Stimulated activated CD8-positive, alpha-beta memory T cell treated with anti-CD3 and anti-CD28 coated beads, Interleukin-12 subunit alpha, Interleukin-12 subunit beta, amount 100 ng/mL, for 24 hours (primary cell): Measurements from ENCODE around the gene KTN1.

ENCODE experiments used
- DNase-seq: peaks from one replicate; pipeline ENCODE4 v3.0.0-alpha.2; 2020; ENCODE audit errors: extremely low read depth

KTN1 gene

DNA sequence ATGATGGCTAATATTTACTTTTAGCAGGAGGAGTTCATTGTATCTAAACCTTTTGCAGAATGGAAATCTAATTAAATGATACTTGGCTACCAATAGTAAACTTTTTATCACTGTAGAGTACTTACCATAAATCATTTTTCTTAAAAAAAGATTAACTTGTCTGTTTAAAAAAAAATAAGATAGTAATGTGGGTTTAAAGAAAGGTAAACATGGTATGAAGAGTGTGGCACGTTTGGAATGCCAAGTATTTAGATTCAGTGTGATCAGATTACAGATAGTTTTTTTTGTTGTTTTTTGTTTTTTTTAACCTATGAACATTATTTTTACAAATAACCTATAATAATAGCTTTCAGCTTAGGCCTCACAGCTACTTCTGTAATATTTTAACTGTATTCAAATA is 25.8 kb downstream of the KTN1 start:
- DNase-seq, result no peak

DNA sequence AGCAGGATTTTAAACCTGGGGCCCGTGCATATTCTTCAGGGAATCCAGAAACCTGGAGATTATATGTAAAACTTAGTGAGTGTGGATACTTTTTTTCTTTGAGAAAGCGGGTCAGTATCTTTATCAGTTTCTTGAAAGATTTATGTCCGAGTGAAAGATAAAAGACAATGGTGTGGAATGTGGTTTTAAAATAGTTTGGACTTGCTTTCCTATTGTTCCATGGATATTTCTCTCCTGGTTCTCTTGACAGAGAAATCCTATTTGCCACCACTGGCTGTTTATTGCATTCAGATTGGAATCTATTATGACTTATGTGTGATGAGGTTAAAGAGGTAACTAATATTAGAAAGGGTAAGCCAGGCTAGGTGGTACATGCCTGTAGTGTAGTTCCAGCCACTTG is 27.4 kb downstream of the KTN1 start:
- no peak for DNase-seq

DNA sequence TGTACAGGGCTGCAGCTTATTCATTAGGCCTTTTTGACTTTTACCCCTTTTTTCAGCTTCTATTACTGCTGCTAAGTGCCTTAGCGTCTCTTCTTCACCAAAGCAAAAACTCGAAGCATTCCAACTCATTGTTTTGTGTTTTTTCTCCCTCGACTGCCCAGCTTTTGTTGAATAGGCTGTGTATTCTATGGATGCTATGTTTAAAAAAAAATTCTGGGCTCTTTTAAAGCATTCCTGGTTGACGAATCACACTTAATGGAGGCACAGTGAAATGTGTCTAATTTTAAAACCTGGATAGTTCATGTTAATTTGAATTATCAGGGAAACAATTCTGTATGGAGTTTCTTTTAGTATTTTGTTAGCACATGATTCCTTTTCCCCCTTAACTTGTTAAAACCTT is 29.7 kb downstream of the KTN1 start:
- no peak for DNase-seq

DNA sequence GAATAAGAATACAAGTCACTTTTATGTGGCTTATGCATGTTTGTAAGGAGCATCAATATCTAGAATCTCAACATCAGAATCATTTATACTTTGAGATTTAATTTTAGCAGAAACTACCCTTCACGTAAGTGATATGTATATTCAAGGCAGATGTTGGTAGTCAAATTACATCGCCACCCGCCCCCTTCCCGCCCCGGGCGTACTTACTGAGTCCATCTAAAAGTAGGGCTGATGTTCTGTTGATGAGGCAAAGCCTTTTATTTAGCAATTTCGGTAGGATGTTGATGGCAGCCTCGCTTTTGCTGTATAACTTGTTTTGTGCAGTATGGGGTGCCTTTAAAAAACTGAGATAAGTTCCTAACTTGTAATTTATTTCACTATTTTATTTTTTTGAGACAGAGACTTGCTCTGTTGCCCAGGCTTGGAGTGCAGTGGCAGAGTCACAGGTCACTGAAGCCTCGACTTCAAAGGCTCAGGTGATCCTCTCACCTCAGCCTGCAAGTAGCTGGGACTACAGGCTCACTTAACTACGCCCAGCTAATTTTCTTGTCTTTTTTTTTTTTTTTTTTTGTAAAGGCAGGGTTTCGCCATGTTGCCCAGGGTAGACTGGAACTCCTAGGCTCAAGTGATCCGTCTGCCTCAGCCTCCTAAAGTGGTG is 30.8 kb downstream of the KTN1 start:
- no peak for DNase-seq

DNA sequence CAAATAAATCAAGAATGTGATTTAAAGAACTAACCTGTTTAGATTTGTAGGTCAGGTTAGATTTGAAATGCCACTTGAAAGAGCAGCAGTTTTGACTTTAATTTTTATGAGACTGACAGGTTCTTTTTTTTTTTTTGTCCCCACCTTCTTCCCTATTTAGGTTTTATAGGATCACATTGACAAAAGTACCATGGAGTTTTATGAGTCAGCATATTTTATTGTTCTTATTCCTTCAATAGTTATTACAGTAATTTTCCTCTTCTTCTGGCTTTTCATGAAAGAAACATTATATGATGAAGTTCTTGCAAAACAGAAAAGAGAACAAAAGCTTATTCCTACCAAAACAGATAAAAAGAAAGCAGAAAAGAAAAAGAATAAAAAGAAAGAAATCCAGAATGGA is 31.9 kb downstream of the KTN1 start:
- no peak for DNase-seq

DNA sequence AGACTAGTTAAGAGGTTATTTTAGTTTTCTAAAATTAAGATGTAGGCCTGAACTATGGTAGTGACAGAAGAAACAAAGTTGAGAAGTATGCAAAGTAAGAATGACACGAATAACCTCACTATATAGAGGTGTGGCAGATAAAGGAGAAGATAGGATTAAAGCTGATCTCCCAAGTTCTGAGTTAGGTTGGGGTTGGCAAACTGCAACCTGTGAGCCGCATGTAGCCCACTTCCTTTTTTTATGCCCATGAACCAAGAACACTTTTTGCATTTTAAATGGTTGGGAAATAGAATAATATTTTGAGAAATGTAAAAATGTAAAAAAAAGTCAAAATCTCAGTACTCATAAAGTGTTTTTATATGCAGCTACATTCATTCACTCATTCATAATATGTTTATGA is 34.3 kb downstream of the KTN1 start:
- DNase-seq, result no peak

DNA sequence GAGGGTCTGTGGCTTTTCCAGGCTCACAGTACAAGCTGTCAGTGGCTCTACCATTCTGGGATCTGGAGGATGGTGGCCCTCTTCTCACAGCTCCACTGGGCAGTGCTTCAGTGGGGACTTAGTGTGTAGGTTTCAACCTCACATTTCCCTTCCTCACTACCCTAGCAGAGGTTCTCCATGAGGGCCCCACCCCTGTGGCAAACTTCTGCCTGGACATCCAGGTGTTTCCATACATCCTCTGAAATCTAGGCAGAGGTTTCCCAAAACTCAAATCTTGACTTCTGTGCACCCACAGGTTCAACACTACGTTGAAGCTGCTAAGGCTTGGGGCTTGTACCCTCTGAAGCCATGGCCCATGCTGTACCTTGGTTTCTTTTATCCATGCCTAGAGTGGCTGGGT is 40.3 kb downstream of the KTN1 start:
- DNase-seq, result no peak

DNA sequence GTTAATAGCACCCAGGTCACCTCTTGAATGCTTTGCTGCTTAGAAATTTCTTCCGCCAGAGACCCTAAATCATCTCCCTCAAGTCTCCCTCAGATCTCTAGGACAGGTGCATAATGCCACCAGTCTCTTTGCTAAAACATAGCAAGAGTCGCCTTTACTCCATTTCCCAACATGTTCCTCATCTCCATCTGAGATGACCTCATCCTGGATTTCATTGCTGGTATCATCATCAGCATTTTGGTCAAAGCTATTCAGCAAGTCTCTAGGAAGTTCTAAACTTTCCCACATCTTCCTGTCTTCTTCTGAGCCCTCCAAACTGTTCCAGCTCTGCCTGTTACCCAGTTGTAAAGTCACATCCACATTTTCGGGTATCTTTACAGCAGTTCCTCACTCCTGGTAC is 41.0 kb downstream of the KTN1 start:
- DNase-seq, result no peak

DNA sequence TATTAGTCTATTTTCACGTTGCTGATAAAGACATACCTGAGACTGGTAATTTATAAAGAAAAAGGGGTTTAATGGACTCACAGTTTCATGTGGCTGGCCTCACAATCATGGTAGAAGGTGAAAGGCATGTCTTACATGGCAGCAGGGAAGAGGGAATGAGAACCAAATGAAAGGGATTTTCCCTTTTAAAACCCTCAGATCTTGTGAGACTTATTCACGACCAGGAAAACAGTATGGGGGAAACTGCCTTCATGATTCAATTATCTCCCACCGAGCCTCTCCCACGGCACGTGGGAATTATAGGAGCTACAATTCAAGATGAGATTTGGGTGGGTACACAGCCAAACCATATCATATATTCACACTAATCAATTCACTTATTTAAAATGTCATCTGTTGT is 41.4 kb downstream of the KTN1 start:
- DNase-seq, result no peak

DNA sequence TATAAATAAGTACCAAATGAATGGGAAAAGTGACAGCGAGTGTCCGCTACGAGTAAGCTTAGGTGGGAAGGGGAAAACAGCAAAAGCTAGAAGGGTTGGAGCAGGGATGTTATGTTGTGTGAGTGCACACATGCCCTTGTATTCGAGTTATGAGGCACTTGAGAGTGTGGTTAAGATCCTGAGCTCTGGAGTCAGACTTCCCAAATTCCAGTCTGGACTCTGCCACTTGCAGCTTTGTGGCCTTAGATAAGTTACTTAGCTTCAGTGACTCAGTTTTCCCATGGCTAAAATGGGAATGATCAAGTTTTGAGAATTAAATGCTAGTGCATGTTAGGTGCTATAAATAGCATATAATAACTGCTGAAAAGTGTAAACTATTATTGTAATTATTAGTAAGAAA is 44.9 kb downstream of the KTN1 start:
- DNase-seq, result no peak

DNA sequence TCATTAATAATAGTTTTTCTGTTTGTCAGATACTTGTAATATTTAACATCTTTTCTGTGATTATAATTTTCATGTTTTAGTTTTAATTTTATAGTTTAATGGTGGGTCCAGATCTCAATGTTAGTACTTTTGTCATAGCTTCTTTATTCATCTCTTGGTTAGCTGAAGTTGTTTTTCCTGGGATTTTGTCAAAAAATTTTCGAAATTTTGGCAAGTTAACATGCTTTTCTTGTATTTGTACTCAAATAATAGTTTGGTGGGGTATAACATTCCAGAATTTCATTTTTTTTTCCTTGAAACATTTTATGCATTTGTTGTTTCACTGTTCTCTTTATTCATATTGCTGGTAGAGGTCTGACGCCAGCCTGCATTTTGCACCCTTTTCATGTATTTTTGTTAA is 45.5 kb downstream of the KTN1 start:
- DNase-seq, result no peak

DNA sequence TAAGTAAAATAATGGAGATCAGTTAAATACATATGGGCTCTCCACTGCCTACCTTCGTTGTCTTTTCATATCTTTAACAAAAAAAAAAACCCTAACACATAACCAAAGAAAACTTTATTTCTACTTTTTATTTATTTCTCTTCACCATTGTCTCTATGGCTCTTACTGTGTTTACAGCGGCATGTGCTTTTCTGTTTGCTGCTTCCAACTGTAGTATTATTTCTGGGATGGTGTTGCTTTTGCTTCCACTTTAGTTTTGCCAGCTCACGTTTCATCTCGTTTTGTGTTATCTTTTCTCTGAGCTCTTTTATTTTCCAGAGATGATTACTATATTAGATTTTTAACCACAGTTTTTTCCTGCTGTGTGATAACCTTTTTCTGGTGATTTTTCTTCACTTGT is 46.1 kb downstream of the KTN1 start:
- DNase-seq, result no peak

DNA sequence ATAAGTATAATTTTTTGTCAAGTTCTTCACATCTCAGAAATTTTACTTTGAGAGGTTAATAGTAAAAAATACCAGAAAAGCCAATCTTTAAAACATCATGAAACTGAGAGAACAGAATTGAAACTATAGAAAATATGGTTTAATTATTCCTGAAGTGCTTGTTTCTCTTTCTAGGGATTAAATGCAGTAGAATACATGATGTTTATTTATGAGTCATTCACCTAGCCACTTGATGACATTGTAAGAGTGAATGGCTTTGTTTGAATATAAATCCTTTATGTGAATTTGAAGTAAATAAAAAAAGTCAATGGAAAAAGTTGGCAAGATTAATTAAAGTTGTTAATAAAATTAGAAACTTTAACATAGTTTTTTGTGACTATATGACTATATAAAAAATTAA is 48.4 kb downstream of the KTN1 start:
- DNase-seq, result no peak

DNA sequence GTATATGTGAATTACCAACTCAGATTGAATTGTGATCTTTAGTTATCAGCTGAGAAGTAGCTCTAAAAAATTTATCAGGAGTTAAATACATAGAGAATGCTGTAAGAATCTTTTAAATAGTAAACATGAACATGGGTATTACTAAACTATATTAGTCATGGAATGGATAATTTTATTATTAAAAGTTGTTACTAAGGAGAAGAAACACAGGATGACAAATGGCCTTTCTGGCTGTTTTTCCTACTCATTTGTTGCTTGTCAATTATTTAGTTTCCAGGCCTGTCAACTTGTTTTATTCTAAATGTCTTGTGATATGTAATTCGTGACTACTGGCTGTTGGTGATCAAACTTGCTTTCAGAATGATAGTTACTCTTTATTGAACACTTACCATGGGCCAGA is 58.7 kb downstream of the KTN1 start:
- no peak for DNase-seq

DNA sequence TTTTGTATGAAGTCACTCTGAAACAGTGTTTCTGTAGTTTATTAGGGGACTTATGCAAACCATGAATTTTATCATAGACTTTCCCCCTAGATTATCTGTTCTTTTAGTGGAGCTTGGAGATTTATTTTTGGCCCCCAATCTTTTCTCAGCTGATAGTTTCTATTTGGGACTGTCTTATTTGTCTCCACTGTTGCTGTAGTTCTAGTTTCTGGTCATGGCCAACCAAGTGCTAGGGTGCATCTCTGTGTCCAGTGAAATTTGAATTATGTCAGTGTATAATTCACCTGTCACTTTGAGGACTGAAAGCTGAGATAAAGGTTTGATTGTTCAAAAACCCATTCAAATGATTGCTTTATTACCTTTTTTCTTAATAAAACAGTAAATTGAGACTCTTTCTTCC is 61.3 kb downstream of the KTN1 start:
- DNase-seq, result no peak

DNA sequence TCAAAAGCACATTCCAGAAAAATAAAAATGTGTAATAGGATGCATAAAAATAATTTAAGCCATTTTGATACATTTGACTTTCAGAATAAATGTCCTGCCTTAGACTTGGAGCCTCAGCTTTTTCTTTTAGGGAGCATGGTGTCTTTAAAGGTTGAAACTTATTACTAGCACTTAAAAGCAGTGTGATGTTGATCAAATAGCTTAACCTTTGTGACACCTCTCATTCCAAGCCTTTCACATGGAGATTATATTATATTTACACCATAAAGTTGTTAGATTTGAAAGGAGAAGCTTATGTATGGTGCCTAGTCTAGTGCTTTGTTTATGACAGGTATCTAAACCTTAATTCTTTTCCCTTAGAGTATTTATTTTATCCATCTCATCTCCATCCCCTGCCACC is 61.9 kb downstream of the KTN1 start:
- no peak for DNase-seq

DNA sequence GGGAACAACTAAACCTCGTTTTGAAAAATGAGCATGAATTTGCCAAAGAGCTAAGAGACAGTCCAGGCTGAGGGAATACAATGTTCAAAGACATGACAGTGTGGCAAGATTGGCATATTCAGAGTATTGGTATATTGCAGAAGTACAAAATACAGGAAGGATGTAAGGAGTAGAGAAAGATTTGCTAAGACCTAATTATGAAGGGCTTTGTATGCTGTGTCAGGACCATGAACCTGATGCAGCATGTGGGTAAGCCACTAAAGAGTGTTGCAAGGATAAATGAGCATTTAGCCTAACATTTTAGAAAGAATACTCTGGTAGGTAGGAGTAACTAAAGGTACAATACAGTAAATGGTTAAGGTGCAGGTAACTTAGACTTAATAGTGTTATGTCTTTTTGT is 65.1 kb downstream of the KTN1 start:
- no peak for DNase-seq

DNA sequence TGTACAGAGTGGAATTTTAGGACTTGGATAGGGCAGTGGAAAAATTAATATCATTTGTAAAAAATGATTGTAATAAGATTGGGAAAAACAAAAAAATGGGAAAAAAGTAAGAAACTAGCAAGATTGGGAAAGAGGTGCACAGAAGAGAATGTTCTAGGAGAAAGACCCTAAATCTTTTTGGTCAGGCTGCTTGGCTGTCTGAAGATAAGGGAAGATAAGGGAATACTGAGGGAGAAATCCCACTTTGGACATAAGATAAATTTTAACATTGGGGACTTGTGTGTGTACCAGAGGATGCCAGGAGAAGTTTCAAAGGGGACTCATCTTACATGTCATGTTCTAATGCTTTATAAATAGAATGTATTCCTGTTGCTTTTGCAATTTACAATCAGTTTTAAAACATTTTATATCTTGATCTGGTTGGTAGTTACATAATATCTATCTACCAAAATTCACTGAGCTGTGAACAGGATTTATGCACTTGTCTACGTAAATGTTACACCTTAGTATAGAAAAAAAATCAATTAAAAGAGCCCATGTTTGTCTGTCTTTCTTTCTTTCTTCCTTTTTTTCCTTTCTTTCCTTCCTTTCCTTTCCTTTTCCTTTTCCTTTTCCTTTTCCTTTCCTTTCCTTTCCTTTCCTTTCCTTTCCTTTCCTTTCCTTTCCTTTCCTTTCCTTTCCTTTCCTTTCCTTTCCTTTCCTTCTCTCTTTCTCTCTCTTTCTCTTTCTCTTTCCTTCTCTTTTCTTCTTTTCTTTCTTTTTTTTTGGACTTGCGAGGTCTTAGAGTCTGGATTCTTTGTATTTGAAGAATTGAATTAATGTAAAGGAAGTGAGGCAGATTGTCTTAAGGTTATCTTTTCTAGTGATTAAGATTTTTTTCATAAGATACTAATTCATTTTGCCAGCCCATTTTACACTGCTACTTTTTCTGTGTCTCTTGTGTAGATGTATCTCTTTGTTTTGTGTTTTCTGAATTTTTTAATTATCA is 66.1 kb downstream of the KTN1 start:
- DNase-seq, result no peak

DNA sequence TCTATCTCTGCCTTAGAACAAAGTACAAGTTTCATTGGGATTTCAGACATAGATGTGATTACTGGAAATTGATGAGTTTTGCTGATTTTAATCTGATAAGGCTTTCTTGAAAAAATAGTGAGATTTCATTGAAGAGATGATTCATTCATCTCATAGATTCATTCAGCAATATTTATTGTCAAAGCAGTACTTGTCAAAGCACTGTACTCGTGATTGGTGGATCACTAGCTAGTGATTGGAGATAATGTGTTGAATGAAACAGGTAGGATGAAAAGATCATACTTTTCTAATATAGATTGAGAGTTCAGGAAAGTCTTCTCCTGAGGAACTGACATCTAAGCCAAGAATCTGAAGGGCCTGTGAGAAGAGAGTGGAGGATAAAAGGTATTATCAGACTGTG is 71.0 kb downstream of the KTN1 start:
- DNase-seq, result no peak

DNA sequence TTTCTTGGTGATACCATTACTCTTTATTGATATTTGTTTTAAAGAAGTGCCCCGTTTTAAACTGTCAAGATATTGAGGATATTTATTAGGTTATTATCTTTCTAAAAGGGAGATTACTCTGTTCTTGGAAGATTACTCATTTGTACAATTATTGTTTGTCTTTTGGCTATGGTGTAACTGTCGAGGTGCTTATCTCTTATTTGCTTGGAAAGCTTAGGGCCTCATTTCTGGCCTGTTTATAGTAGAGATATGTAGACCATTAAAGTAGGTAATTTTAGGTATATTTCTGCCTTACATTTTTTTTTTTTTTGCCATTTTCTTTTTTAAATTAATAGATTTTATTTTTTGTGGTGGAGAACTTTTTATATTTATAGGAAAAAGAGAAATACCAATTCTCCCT is 74.2 kb downstream of the KTN1 start:
- no peak for DNase-seq

DNA sequence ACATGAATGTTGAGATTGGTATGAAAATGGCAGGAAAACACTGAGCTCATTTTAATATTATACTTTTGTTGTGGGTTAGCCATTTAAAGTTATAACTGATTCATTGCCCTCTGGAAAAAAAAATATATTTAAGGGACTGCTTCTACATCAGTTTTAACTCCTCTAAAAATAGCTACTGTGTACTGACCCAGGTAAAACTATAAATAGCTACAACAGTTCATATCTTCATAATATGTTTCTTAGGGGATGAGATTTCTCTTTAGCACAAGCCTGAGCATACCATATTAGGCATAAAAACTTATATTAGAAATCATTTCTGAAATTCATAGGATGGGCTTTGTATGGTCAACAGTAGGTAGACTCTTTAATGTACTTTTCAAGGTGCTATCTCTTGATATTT is 81.0 kb downstream of the KTN1 start:
- DNase-seq, result no peak

DNA sequence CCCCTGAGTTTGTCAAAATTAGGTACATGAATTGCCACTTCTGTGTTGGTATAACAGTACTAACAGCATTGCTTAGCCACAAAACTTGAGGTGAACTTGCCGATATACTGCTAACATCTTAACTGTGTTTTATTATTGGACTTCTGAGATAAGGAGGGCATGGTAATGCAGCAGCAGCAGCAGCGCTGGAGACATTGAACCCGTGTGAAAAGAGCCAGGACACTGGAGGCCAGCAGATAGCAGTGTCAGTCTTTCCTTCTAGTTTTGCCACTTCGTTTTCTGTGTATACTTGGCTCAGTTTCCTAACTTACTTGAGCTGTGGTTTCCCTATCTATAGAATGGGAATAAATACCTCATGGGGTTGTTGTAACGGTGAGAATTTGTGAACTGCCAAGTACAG is 82.7 kb downstream of the KTN1 start:
- DNase-seq, result no peak

DNA sequence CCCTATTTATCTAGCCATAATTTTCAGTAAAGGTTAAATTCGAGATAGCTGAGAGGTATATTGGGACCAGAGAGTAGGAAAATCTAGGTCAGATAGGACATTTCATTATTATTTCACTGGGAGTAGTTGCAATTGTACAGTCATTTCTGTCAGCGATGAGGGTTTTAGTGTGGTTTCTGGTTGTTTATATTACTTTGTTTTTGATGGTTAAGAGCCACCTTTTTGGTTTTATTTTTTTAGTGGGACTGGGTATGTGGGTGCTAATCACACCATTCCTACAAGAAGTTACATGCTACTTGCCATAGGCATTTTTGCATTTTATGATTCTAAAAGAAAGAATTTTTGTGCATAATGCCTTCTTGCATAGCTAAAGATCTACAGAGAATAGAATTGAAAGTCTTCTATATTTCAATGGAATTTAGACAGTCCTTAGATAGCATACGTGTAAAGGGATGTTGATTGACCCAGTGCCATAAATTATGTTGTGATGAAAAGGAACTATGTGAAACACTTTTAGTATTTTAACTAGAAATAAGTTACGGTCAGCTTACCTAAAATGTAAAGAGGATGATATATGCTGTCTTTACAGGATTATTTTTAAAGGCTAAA is 85.2 kb downstream of the KTN1 start:
- no peak for DNase-seq
